ENCODE measurements around the gene MCF2. TPM values are rescaled to one million over a fixed set of nuclear protein-coding genes. Genes with fewer than 3 reads are reported as not detected.

Gene MCF2
- total RNA-seq, 1 experiment from 2014 or later = 0.15 TPM

GRCh38 chrX:139543920-139544319 is 164.0 kb downstream of the MCF2 start:
- Histone ChIP-seq H3K4me2 (ENCODE audit: low read length) (no peak overlapping the region), H3K36me3 (ENCODE audit: control insufficient read depth in 1 of 2, insufficient read depth in 2 of 2, low read length in 2 of 2) (no peaks in the 10 kb centered on the region), H3K9ac (ENCODE audit: low read length) (no peak overlapping the region), H3K27me3 (ENCODE audit: insufficient read depth, low read length) (no peaks in the 10 kb centered on the region), H3K79me2 (ENCODE audit: insufficient read depth, low read length) (no peaks in the 10 kb centered on the region), H3K9me3 (ENCODE audit: control insufficient read depth in 1 of 2, insufficient read depth in 1 of 2, low read depth in 1 of 2, low read length in 2 of 2) (no peaks in the 10 kb centered on the region), H3K9me2 (ENCODE audit: insufficient read depth) (no peaks in the 10 kb centered on the region), H4K20me1 (ENCODE audit: insufficient read depth) (no peaks in the 10 kb centered on the region), H3K4me1 (ENCODE audit: control insufficient read depth in 1 of 2, insufficient read depth in 2 of 2, low read length in 2 of 2) (no peaks in the 10 kb centered on the region), H3K27ac (ENCODE audit: low read depth, low read length) (no peak overlapping the region), H3K4me3 (replicated peaks in 1 of 2; ENCODE audit: low read depth in 1 of 2, low read length in 2 of 2) (no peak overlapping the region), H2AFZ (ENCODE audit: low read depth, low read length, poor library complexity, severe bottlenecking) (no peak overlapping the region)
- ChIA-PET RAD21 (ENCODE audit: low non-redundant PET in 1 of 2, low total read pairs in 2 of 2, uncharacterized antibody in 2 of 2, unreplicated experiment in 2 of 2) (no interaction called here), POLR2A (no interaction called here), CTCF (no interaction called here)
- ATAC-seq (no peak), DNase-seq (ENCODE audit: low read depth, low spot score) (no peak)
- BruUV-seq (replicated peaks) = no TSS peak
- intact Hi-C loops (cut with micrococcal nuclease) = no loop called here
- TF ChIP-seq, protein P1, sequence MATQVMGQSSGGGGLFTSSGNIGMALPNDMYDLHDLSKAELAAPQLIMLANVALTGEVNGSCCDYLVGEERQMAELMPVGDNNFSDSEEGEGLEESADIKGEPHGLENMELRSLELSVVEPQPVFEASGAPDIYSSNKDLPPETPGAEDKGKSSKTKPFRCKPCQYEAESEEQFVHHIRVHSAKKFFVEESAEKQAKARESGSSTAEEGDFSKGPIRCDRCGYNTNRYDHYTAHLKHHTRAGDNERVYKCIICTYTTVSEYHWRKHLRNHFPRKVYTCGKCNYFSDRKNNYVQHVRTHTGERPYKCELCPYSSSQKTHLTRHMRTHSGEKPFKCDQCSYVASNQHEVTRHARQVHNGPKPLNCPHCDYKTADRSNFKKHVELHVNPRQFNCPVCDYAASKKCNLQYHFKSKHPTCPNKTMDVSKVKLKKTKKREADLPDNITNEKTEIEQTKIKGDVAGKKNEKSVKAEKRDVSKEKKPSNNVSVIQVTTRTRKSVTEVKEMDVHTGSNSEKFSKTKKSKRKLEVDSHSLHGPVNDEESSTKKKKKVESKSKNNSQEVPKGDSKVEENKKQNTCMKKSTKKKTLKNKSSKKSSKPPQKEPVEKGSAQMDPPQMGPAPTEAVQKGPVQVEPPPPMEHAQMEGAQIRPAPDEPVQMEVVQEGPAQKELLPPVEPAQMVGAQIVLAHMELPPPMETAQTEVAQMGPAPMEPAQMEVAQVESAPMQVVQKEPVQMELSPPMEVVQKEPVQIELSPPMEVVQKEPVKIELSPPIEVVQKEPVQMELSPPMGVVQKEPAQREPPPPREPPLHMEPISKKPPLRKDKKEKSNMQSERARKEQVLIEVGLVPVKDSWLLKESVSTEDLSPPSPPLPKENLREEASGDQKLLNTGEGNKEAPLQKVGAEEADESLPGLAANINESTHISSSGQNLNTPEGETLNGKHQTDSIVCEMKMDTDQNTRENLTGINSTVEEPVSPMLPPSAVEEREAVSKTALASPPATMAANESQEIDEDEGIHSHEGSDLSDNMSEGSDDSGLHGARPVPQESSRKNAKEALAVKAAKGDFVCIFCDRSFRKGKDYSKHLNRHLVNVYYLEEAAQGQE (IDR thresholded peaks at IDR 0.05; ENCODE audit: low read depth) = no peak
- TF ChIP-seq MAX (IDR thresholded peaks at IDR 0.05) (no peak), ZFX (IDR thresholded peaks at IDR 0.05) (no peak), SRF (IDR thresholded peaks at IDR 0.05; ENCODE audit: low read depth) (no peak), YY1 (IDR thresholded peaks at IDR 0.05; ENCODE audit: extremely low read depth, insufficient replicate concordance, low read depth, low read length) (no peak), RAD21 (IDR thresholded peaks at IDR 0.05; ENCODE audit: low read depth) (no peak), ATF3 (IDR thresholded peaks at IDR 0.05) (no peak), FOSL1 (IDR thresholded peaks at IDR 0.05; ENCODE audit: low read depth) (no peak), POLR2AphosphoS5 (IDR thresholded peaks at IDR 0.05; ENCODE audit: low read depth, low read length) (no peak), POLR2A (IDR thresholded peaks at IDR 0.05; ENCODE audit: borderline replicate concordance, extremely low read depth, insufficient read depth, insufficient read length) (no peak)
- TF ChIP-seq, protein P2, sequence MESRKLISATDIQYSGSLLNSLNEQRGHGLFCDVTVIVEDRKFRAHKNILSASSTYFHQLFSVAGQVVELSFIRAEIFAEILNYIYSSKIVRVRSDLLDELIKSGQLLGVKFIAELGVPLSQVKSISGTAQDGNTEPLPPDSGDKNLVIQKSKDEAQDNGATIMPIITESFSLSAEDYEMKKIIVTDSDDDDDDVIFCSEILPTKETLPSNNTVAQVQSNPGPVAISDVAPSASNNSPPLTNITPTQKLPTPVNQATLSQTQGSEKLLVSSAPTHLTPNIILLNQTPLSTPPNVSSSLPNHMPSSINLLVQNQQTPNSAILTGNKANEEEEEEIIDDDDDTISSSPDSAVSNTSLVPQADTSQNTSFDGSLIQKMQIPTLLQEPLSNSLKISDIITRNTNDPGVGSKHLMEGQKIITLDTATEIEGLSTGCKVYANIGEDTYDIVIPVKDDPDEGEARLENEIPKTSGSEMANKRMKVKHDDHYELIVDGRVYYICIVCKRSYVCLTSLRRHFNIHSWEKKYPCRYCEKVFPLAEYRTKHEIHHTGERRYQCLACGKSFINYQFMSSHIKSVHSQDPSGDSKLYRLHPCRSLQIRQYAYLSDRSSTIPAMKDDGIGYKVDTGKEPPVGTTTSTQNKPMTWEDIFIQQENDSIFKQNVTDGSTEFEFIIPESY (IDR thresholded peaks at IDR 0.05; ENCODE audit: extremely low read depth, insufficient replicate concordance, low read length) = no peak

All from HCT116 (cell line).